HG02870 (cell line): ENCODE measurements around the gene CNTFR.
"Not testable (repeated sequence)": the region's sequence is repeated elsewhere in the genome, so short reads cannot be mapped to it uniquely, and the experiment has no call there.

Experiments used
- ATAC-seq: cut with Tn5 transposase; IDR thresholded peaks from one replicate; pipeline ENCODE4 v1.9.1; 2021; ENCODE audit warnings: mild to moderate bottlenecking, moderate library complexity; ENCODE audit not compliant: unreplicated experiment

Gene CNTFR

GRCh38 chr9:34555500-34555899, 34.0 kb downstream of the CNTFR start:
- ATAC-seq = no peak

- no peak for ATAC-seq
Measured at GRCh38 chr9:34555002-34555348, 34.5 kb downstream of the CNTFR start.

GRCh38 chr9:34554211-34555001, 35.1 kb downstream of the CNTFR start:
- ATAC-seq = no peak

- ATAC-seq = no peak
Measured at GRCh38 chr9:34553511-34554021, 36.0 kb downstream of the CNTFR start.

- no peak for ATAC-seq
Measured at GRCh38 chr9:34552986-34553385, 36.5 kb downstream of the CNTFR start.

GRCh38 chr9:34552606-34552981, 36.9 kb downstream of the CNTFR start:
- no peak for ATAC-seq

- ATAC-seq = no peak
Measured at GRCh38 chr9:34551751-34552605, 37.5 kb downstream of the CNTFR start.

GRCh38 chr9:34550681-34551270, 38.7 kb downstream of the CNTFR start:
- ATAC-seq = no peak

- ATAC-seq = no peak
Measured at GRCh38 chr9:34550016-34550680, 39.4 kb downstream of the CNTFR start.

GRCh38 chr9:34549407-34549732, 40.2 kb downstream of the CNTFR start:
- ATAC-seq = no peak

- ATAC-seq = no peak
Measured at GRCh38 chr9:34547960-34548611, 41.4 kb downstream of the CNTFR start.

- ATAC-seq = no peak
Measured at GRCh38 chr9:34546834-34547827, 42.4 kb downstream of the CNTFR start.

GRCh38 chr9:34546102-34546833, 43.3 kb downstream of the CNTFR start:
- no peak for ATAC-seq

- ATAC-seq = no peak
Measured at GRCh38 chr9:34545497-34545896, 44.0 kb downstream of the CNTFR start.

GRCh38 chr9:34544035-34544434, 45.5 kb downstream of the CNTFR start:
- ATAC-seq = no peak

GRCh38 chr9:34541540-34541939, 48.0 kb downstream of the CNTFR start:
- ATAC-seq = no peak

- ATAC-seq = no peak
Measured at GRCh38 chr9:34540827-34541226, 48.7 kb downstream of the CNTFR start.

GRCh38 chr9:34536685-34537084, 52.8 kb downstream of the CNTFR start:
- ATAC-seq = no peak

- not testable (repeated sequence) for ATAC-seq
Measured at GRCh38 chr9:34532041-34532440, 57.5 kb downstream of the CNTFR start.
